Hepatocyte (in vitro differentiated cells): Measurements from ENCODE around the gene SHOC2. TPM values are rescaled to one million over a fixed set of nuclear protein-coding genes. Genes with fewer than 3 reads are reported as not detected.

Experiments used
- DNase-seq: peaks from one replicate; pipeline ENCODE4 v3.0.0-alpha.2; 2016; ENCODE audit warnings: low spot score
- H2AFZ ChIP-seq: fragments of 200-600 bp; sonication (generic); 2 replicates; pipeline ENCODE4 v1.6.0; 2016; ENCODE audit warnings: antibody characterized with exemption, mild to moderate bottlenecking
- H3K27ac ChIP-seq: fragments of 200-600 bp; sonication (generic); 2 replicates; pipeline ENCODE4 v1.5.1; 2016; ENCODE audit warnings: mild to moderate bottlenecking
- H3K27me3 ChIP-seq: fragments of 200-600 bp; sonication (generic); 2 replicates; pipeline ENCODE4 v1.6.1; 2016
- H3K36me3 ChIP-seq: fragments of 200-600 bp; sonication (generic); replicated peaks from 2 replicates; pipeline ENCODE4 v1.5.1; 2016; ENCODE audit warnings: low read depth; ENCODE audit not compliant: insufficient read depth
- H3K4me1 ChIP-seq: fragments of 200-600 bp; sonication (generic); 2 replicates; pipeline ENCODE4 v1.5.1; 2016; ENCODE audit warnings: mild to moderate bottlenecking, moderate library complexity; ENCODE audit not compliant: insufficient read depth
- H3K4me2 ChIP-seq: fragments of 200-600 bp; sonication (generic); 2 replicates; pipeline ENCODE4 v1.6.0; 2016
- H3K4me3 ChIP-seq: fragments of 200-600 bp; sonication (generic); 2 replicates; pipeline ENCODE4 v1.5.1; 2016; ENCODE audit warnings: mild to moderate bottlenecking
- H3K79me2 ChIP-seq: fragments of 200-600 bp; sonication (generic); 2 replicates; pipeline ENCODE4 v1.6.0; 2017; ENCODE audit warnings: mild to moderate bottlenecking
- H3K9me2 ChIP-seq: fragments of 200-600 bp; sonication (generic); replicated peaks from 2 replicates; pipeline ENCODE4 v1.6.0; 2017; ENCODE audit warnings: mild to moderate bottlenecking; ENCODE audit not compliant: insufficient read depth
- H3K9me3 ChIP-seq: fragments of 200-600 bp; sonication (generic); 2 replicates; pipeline ENCODE4 v1.5.1; 2016; ENCODE audit warnings: low read depth, mild to moderate bottlenecking
- H4K20me1 ChIP-seq: fragments of 200-600 bp; sonication (generic); 2 replicates; pipeline ENCODE4 v1.6.0; 2016; ENCODE audit warnings: mild to moderate bottlenecking; ENCODE audit not compliant: insufficient read depth, poor library complexity, severe bottlenecking
- EZH2 ChIP-seq: fragments of 200-600 bp; sonication (generic); IDR thresholded peaks from 2 replicates; pipeline ENCODE4 v1.6.1; 2016; ENCODE audit warnings: antibody characterized with exemption, mild to moderate bottlenecking, borderline replicate concordance
- EZH2phosphoT487 ChIP-seq: fragments of 200-600 bp; sonication (generic); IDR thresholded peaks from one replicate; pipeline ENCODE4 v1.6.1; 2018; ENCODE audit warnings: antibody characterized with exemption, mild to moderate bottlenecking, low read depth, moderate library complexity; ENCODE audit not compliant: unreplicated experiment, severe bottlenecking
- WGBS: methylation state at CpG from one replicate; pipeline ENCODE4 v1.1.6; 2016; ENCODE audit warnings: low lambda C conversion rate; ENCODE audit errors: missing lambda C conversion rate; 5-methylcytosine and 5-hydroxymethylcytosine counted together
- polyA plus RNA-seq: library from polyadenylated mRNA; unstranded; fragments of >200 nt; fragmentation: Nextera tagmentation; extraction: Ambion mirVana; gene quantifications from 2 replicates; pipeline ENCODE4 v1.2.1, GENCODE V29; 2016
- total RNA-seq: library from RNA; depleted of rRNA; stranded (reverse); fragments of >200 nt; gene quantifications from 2 replicates; pipeline ENCODE4 v1.2.3, GENCODE V29; 2014
- TF ChIP-seq, protein P1 (sequence below): fragments of 200-600 bp; sonication (generic); IDR thresholded peaks from 2 replicates; pipeline ENCODE4 v1.5.1; 2016; ENCODE audit warnings: antibody characterized with exemption, mild to moderate bottlenecking; ENCODE audit not compliant: poor library complexity

Gene SHOC2
- total and polyA plus RNA-seq, 2 experiments from 2014 or later, result 27.5 to 58.9 TPM

DNA sequence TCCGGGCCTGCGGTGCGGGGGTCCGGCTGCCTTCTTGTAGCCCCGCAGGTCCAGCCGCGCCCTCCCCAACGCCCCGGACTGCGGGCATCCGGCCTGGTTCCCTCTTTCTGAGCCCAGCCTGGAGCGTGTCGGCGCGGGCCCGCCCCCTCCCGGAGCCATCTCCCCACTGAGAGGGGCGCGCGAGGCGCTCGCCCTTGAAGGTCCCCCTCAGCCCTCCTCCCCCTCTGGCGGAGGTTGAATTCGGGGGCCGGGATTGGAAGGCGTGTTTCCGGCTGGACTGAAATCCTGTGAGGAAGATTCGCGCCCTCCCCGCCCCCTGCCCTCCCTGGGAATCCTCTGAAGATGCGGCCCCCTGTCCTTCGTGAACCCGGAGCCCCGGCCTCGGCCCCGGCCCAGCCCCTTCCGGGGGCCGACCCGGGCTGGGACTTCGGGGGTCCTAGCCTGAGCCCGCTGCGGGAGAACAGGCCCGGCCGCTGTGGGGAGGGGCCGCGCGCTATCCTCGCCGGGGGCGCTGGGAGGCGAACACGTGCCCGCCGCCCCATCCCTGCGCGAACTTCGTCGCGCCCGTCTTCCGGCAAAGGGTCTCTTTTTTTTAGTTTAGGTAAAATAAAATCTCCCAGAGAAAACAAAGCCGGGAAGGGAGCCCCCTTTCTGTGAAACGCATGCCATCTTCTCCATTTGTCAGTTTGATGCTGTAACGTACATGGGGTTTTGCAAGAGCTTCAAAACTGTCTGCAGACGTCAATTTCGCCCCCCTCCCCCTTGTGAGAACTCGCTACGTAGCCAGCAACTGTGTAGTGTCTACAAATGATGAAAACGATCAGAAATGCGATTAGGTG, 47.0 kb upstream of the SHOC2 start:
- Histone ChIP-seq H3K4me3 (peak overlapping the region; percentile 72), H3K9me2 (no peaks in the 10 kb centered on the region), H3K27ac (peak overlapping the region; percentile 95), H3K9me3 (no peaks in the 10 kb centered on the region), H3K79me2 (peaks cover 61% of the 10 kb centered on the region), H3K36me3 (no peaks in the 10 kb centered on the region), H3K27me3 (no peaks in the 10 kb centered on the region), H3K4me2 (peak overlapping the region; percentile 78), H2AFZ (peak overlapping the region; percentile 42), H4K20me1 (peaks cover 40% of the 10 kb centered on the region), H3K4me1 (peaks cover 39% of the 10 kb centered on the region)
- DNase-seq, result peak; percentile 90
- TF ChIP-seq, protein P1, sequence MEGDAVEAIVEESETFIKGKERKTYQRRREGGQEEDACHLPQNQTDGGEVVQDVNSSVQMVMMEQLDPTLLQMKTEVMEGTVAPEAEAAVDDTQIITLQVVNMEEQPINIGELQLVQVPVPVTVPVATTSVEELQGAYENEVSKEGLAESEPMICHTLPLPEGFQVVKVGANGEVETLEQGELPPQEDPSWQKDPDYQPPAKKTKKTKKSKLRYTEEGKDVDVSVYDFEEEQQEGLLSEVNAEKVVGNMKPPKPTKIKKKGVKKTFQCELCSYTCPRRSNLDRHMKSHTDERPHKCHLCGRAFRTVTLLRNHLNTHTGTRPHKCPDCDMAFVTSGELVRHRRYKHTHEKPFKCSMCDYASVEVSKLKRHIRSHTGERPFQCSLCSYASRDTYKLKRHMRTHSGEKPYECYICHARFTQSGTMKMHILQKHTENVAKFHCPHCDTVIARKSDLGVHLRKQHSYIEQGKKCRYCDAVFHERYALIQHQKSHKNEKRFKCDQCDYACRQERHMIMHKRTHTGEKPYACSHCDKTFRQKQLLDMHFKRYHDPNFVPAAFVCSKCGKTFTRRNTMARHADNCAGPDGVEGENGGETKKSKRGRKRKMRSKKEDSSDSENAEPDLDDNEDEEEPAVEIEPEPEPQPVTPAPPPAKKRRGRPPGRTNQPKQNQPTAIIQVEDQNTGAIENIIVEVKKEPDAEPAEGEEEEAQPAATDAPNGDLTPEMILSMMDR, result peak; percentile 54
- TF ChIP-seq EZH2, result no peak
- 2% methylated on average over 32 of the region's 70 CpGs for WGBS

DNA sequence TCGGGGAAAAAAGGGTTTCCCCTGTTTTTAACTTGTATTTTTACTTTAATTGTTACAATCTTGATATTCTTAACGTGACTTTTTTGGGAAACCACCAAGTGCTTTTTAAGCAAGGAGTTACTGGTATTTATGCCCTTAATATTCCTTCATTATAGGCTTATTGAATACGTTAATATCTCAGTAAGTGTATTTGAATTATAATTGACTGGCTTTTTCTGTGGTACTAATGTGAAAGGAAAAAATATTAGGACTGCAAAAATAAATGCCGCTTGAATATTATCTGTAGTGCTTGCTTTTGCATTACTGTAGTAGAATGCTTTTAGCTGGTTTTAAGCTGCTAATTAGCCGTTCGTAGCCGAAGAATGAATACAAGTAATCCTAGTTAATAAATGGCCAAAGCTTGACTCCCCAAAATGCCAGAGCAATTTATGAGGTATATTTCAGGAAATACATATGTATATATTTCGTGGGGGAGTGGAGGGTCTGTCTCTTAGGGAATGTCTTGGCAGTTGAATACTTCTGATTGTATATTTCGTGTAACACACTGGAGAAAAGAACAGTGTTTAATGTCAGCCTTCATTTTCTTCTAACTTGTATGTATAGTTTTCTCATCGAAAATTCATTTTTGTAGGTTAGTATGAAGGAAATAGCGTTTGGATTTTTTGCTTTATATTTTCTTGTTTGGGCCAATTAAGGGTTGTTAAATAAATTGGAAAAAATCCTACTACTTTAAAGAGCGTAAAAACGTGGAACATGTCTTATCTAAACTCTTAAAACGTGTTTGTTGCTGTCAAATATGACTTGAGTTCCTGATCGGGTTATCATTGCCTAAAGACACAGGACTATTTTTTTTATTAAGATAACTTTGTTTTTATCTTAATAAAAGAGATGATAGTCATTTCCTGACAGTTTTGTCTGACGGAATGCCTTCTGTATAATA, 46.1 kb upstream of the SHOC2 start:
- peaks cover 48% of the 10 kb centered on the region for H4K20me1 ChIP-seq
- H3K9me2 ChIP-seq, result no peaks in the 10 kb centered on the region
- peak overlapping the region; percentile 78 for H3K4me2 ChIP-seq
- DNase-seq, result no peak
- WGBS, result 10% methylated on average over 16 of the region's 16 CpGs
- H3K4me3 ChIP-seq, result peak overlapping the region; percentile 72
- peaks cover 32% of the 10 kb centered on the region for H3K4me1 ChIP-seq
- peak overlapping the region; percentile 95 for H3K27ac ChIP-seq
- no peak for TF ChIP-seq EZH2
- TF ChIP-seq EZH2phosphoT487, result no peak
- TF ChIP-seq, protein P1, result no peak
- no peaks in the 10 kb centered on the region for H3K27me3 ChIP-seq
- no peak overlapping the region for H2AFZ ChIP-seq
- H3K9me3 ChIP-seq, result no peaks in the 10 kb centered on the region
- peaks cover 70% of the 10 kb centered on the region for H3K79me2 ChIP-seq
- H3K36me3 ChIP-seq, result no peaks in the 10 kb centered on the region

DNA sequence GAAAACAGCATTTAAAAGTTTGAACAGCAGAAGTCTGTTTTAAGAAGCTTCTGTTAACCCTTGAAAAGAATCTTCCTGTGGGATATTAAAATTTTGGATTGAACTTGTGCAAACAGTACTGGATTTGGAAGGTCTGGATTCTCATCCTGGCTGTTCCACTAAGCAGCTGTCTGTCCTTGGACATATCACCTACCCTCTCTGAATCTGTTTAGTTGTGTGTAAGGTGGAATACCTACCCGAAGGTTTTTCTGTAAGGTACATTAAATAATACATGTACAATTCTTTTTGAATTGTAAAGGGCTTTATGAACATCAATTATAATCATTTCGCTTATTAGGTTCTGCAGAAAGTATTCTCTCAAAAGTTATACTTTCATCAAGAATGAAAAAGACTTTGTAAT, 45.5 kb upstream of the SHOC2 start:
- 74% methylated on average over 2 of the region's 2 CpGs for WGBS
- no peaks in the 10 kb centered on the region for H3K9me2 ChIP-seq
- peak overlapping the region; percentile 72 for H3K4me3 ChIP-seq
- H3K27ac ChIP-seq, result peak overlapping the region; percentile 95
- no peak overlapping the region for H2AFZ ChIP-seq
- no peak for DNase-seq
- H3K79me2 ChIP-seq, result peaks cover 77% of the 10 kb centered on the region
- no peak for TF ChIP-seq EZH2
- TF ChIP-seq, protein P1, result no peak
- TF ChIP-seq EZH2phosphoT487, result no peak
- peaks cover 48% of the 10 kb centered on the region for H4K20me1 ChIP-seq
- H3K36me3 ChIP-seq, result no peaks in the 10 kb centered on the region
- no peaks in the 10 kb centered on the region for H3K9me3 ChIP-seq
- H3K4me2 ChIP-seq, result peak overlapping the region; percentile 78
- H3K27me3 ChIP-seq, result no peaks in the 10 kb centered on the region
- H3K4me1 ChIP-seq, result peaks cover 32% of the 10 kb centered on the region
